ENCODE data around the gene KCNK17. TPM values are rescaled to one million over a fixed set of nuclear protein-coding genes. Genes with fewer than 3 reads are reported as not detected.
"Not testable (repeated sequence)": the region's sequence is repeated elsewhere in the genome, so short reads cannot be mapped to it uniquely, and the experiment has no call there.

Gene KCNK17
- total and polyA plus RNA-seq, 4 donors, result 0.20 to 0.66 (median 0.56) TPM

DNA sequence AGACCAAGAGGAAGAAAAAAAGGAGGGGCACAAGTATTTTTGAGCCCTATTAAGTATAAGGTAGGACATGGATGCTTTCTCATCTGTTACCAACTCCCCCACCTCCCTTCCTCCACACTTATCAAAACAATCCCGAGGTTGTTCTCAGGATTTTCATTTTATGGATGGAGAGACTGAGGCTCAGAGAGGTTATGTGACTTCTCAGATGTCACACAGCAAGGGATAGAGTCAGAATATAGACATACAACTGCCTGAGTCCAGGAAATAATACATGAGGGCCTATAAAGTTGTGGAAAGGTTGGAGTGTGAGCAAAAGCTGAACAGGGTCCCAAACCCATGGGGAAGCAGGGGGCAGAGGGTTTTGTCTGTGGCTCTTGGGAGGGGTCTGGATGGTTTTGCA lies 19.3 kb downstream of the KCNK17 start:
- Histone ChIP-seq H3K36me3 (ENCODE audit: control insufficient read depth, insufficient read depth, low read length) (no peaks in the 10 kb centered on the region), H3K4me1 (ENCODE audit: control insufficient read depth, insufficient read depth, low read length) (peaks cover 11% of the 10 kb centered on the region), H3K27ac (ENCODE audit: low read depth, low read length) (no peak overlapping the region), H3K4me3 (ENCODE audit: low read depth, low read length) (no peak overlapping the region), H3K27me3 (ENCODE audit: control insufficient read depth, insufficient read depth, low read length) (no peaks in the 10 kb centered on the region), H3K9me3 (ENCODE audit: control insufficient read depth, insufficient read depth, low read length) (no peaks in the 10 kb centered on the region)
- DNase-seq (ENCODE audit: low read depth in 4 of 6, low spot score in 6 of 6), result no peak
- no CpG with 5 or more reads among the region's 1 CpG for WGBS (ENCODE audit: insufficient coverage)

GRCh38 chr6:39294133-39294532 lies 20.1 kb downstream of the KCNK17 start:
- Histone ChIP-seq H3K4me3 (ENCODE audit: low read depth, low read length) (no peak overlapping the region), H3K36me3 (ENCODE audit: control insufficient read depth, insufficient read depth, low read length) (no peaks in the 10 kb centered on the region), H3K27ac (ENCODE audit: low read depth, low read length) (no peak overlapping the region), H3K9me3 (ENCODE audit: control insufficient read depth, insufficient read depth, low read length) (no peaks in the 10 kb centered on the region), H3K27me3 (ENCODE audit: control insufficient read depth, insufficient read depth, low read length) (no peaks in the 10 kb centered on the region), H3K4me1 (ENCODE audit: control insufficient read depth, insufficient read depth, low read length) (peaks cover 11% of the 10 kb centered on the region)
- DNase-seq (ENCODE audit: low read depth in 4 of 6, low spot score in 6 of 6), result no peak
- WGBS (ENCODE audit: insufficient coverage), result 81% methylated on average over 3 of the region's 5 CpGs

GRCh38 chr6:39292637-39293036 lies 21.6 kb downstream of the KCNK17 start:
- Histone ChIP-seq H3K9me3 (ENCODE audit: control insufficient read depth, insufficient read depth, low read length) (no peaks in the 10 kb centered on the region), H3K4me3 (ENCODE audit: low read depth, low read length) (no peak overlapping the region), H3K4me1 (ENCODE audit: control insufficient read depth, insufficient read depth, low read length) (peaks cover 8% of the 10 kb centered on the region), H3K27me3 (ENCODE audit: control insufficient read depth, insufficient read depth, low read length) (no peaks in the 10 kb centered on the region), H3K27ac (ENCODE audit: low read depth, low read length) (no peak overlapping the region), H3K36me3 (ENCODE audit: control insufficient read depth, insufficient read depth, low read length) (no peaks in the 10 kb centered on the region)
- WGBS (ENCODE audit: insufficient coverage), result 98% methylated on average over 3 of the region's 6 CpGs
- no peak for DNase-seq (ENCODE audit: low read depth in 4 of 6, low spot score in 6 of 6)

DNA sequence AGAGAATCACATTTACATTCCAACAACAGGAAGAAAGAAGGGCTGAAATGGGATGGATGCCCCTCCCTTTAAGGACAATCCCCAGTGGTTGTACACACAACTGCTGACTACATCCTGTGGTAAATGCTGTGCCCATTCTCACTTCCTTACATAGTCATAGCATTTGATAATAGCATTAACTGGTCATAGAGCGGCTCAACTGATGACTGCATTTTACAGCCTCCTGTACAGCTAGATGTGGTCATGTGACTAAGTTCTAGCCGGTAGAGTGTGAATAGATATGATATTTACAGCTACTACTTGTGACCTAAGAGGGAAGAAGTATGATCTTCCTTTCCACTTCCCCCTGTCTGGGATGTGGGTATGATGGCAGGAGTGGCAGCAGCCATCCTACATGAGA lies 24.7 kb downstream of the KCNK17 start:
- no peaks in the 10 kb centered on the region for H3K4me1 ChIP-seq (ENCODE audit: control insufficient read depth, insufficient read depth, low read length)
- WGBS (ENCODE audit: insufficient coverage), result no CpG with 5 or more reads among the region's 2 CpGs

DNA sequence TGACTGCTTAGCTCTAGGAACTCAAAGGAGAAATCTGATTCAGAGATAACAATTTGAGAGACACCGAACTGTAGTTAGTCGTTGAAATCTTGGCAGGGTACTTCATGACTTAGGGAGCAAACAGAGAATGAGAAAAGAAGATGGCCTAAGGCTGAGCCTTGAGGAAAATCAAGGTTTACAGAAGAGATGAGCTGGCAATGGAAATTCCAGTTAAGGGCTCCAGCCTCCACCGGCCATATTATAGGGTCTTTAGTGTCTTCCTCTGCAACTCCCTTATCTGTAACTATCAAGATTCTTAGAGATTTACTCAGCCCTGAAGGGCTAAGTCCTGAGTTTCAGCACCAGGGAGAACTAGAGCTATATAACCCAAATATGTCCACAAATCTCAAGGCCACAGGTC lies 26.6 kb downstream of the KCNK17 start:
- Histone ChIP-seq H3K4me1 (ENCODE audit: control insufficient read depth, insufficient read depth, low read length) (no peaks in the 10 kb centered on the region), H3K36me3 (ENCODE audit: control insufficient read depth, insufficient read depth, low read length) (no peaks in the 10 kb centered on the region), H3K27me3 (ENCODE audit: control insufficient read depth, insufficient read depth, low read length) (no peaks in the 10 kb centered on the region), H3K9me3 (ENCODE audit: control insufficient read depth, insufficient read depth, low read length) (no peaks in the 10 kb centered on the region), H3K4me3 (ENCODE audit: low read depth, low read length) (no peak overlapping the region), H3K27ac (ENCODE audit: low read depth, low read length) (no peak overlapping the region)
- WGBS (ENCODE audit: insufficient coverage), result 97% methylated on average over 2 of the region's 3 CpGs
- DNase-seq (ENCODE audit: low read depth in 4 of 6, low spot score in 6 of 6), result no peak

More for the DNA sequence above, 24.7 kb downstream of the KCNK17 start:
- Histone ChIP-seq H3K36me3 (ENCODE audit: control insufficient read depth, insufficient read depth, low read length) (no peaks in the 10 kb centered on the region), H3K27me3 (ENCODE audit: control insufficient read depth, insufficient read depth, low read length) (no peaks in the 10 kb centered on the region), H3K4me3 (ENCODE audit: low read depth, low read length) (no peak overlapping the region), H3K27ac (ENCODE audit: low read depth, low read length) (no peak overlapping the region), H3K9me3 (ENCODE audit: control insufficient read depth, insufficient read depth, low read length) (no peaks in the 10 kb centered on the region)
- DNase-seq (ENCODE audit: low read depth in 4 of 6, low spot score in 6 of 6), result no peak

DNA sequence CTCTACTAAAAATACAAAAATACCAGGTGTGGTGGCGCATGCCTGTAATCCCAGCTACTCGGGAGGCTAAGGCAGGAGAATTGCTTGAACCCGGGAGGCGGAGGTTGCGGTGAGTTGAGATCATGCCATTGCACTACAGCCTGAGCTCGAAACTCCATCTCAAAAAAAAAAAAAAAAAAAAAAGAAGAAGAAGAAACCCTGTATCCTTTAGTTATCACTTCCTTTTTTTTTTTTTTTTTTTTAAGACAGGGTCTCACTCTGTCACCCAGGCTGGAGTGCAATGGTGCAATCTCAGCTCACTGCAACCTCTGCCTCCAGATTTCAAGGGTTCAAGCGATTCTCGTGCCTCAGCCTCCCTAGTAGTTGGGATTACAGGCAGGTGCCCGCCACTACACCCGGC lies 27.6 kb downstream of the KCNK17 start:
- H3K36me3 ChIP-seq (ENCODE audit: control insufficient read depth, insufficient read depth, low read length); DNase-seq (ENCODE audit: low read depth in 4 of 6, low spot score in 6 of 6): not testable (repeated sequence)
- WGBS (ENCODE audit: insufficient coverage), result 76% methylated on average over 3 of the region's 10 CpGs

DNA sequence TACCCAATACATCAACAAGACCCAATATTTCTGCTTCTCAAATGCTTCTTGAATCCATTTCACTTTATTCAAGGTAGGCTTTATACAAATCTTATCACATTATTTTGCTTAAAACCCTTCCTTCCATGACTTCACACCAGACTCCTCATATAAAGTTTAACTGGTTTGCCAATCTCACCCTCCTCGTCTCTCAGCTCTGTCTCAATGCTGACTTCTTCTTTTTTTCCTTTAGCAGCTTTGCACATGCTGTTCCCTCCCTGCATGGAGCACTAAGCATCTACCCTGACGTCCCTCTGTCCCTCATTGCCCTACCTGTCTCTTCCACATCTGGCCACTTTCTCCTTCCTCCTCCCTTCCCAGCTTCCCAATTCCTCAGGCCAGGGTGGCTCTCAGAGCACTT lies 31.4 kb downstream of the KCNK17 start:
- 77% methylated on average over 2 of the region's 2 CpGs for WGBS (ENCODE audit: insufficient coverage)
- Histone ChIP-seq H3K9me3 (ENCODE audit: control insufficient read depth, insufficient read depth, low read length) (no peaks in the 10 kb centered on the region), H3K36me3 (ENCODE audit: control insufficient read depth, insufficient read depth, low read length) (no peaks in the 10 kb centered on the region), H3K4me3 (ENCODE audit: low read depth, low read length) (no peak overlapping the region), H3K4me1 (ENCODE audit: control insufficient read depth, insufficient read depth, low read length) (no peaks in the 10 kb centered on the region), H3K27ac (ENCODE audit: low read depth, low read length) (no peak overlapping the region), H3K27me3 (ENCODE audit: control insufficient read depth, insufficient read depth, low read length) (no peaks in the 10 kb centered on the region)
- no peak for DNase-seq (ENCODE audit: low read depth in 4 of 6, low spot score in 6 of 6)

More for the DNA sequence above, 27.6 kb downstream of the KCNK17 start:
- H3K4me3 ChIP-seq (ENCODE audit: low read depth, low read length); H3K9me3 ChIP-seq (ENCODE audit: control insufficient read depth, insufficient read depth, low read length); H3K27ac ChIP-seq (ENCODE audit: low read depth, low read length); H3K27me3 ChIP-seq (ENCODE audit: control insufficient read depth, insufficient read depth, low read length); H3K4me1 ChIP-seq (ENCODE audit: control insufficient read depth, insufficient read depth, low read length): not testable (repeated sequence)

GRCh38 chr6:39281312-39281980 lies 32.8 kb downstream of the KCNK17 start:
- no peak for DNase-seq (ENCODE audit: low read depth in 4 of 6, low spot score in 6 of 6)
- Histone ChIP-seq H3K9me3 (ENCODE audit: control insufficient read depth, insufficient read depth, low read length) (no peaks in the 10 kb centered on the region), H3K4me3 (ENCODE audit: low read depth, low read length) (no peak overlapping the region), H3K36me3 (ENCODE audit: control insufficient read depth, insufficient read depth, low read length) (no peaks in the 10 kb centered on the region), H3K27me3 (ENCODE audit: control insufficient read depth, insufficient read depth, low read length) (no peaks in the 10 kb centered on the region), H3K4me1 (ENCODE audit: control insufficient read depth, insufficient read depth, low read length) (no peaks in the 10 kb centered on the region), H3K27ac (ENCODE audit: low read depth, low read length) (no peak overlapping the region)
- 87% methylated on average over 9 of the region's 11 CpGs for WGBS (ENCODE audit: insufficient coverage)

DNA sequence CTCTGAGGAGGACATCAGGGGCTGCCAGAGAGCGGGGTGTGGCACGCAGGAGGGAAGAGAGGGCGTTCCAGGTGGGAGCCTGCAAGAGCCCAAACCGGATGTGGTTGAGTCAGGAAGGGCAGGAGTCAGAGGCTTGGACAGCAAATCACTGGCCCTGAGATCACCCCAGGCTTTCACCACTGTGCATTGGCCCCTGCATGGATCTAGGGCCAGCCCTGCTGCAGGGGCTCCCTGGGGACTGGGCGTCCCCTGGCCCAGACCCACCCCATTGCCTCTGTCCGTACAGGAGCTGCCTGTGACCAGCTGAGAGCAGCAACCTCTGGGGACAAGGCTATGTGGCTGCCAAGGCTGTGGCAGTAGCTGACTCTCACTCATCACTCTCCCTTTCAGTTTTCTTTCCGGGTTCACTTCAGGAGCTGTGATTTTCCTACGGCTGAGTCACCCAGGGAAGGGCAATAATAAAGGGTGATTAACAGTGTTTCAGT lies 33.9 kb downstream of the KCNK17 start:
- Histone ChIP-seq H3K4me3 (ENCODE audit: low read depth, low read length) (no peak overlapping the region), H3K27me3 (ENCODE audit: control insufficient read depth, insufficient read depth, low read length) (no peaks in the 10 kb centered on the region), H3K27ac (ENCODE audit: low read depth, low read length) (no peak overlapping the region), H3K4me1 (ENCODE audit: control insufficient read depth, insufficient read depth, low read length) (no peaks in the 10 kb centered on the region), H3K9me3 (ENCODE audit: control insufficient read depth, insufficient read depth, low read length) (no peaks in the 10 kb centered on the region), H3K36me3 (ENCODE audit: control insufficient read depth, insufficient read depth, low read length) (no peaks in the 10 kb centered on the region)
- 72% methylated on average over 6 of the region's 8 CpGs for WGBS (ENCODE audit: insufficient coverage)
- DNase-seq (ENCODE audit: low read depth in 4 of 6, low spot score in 6 of 6), result no peak

DNA sequence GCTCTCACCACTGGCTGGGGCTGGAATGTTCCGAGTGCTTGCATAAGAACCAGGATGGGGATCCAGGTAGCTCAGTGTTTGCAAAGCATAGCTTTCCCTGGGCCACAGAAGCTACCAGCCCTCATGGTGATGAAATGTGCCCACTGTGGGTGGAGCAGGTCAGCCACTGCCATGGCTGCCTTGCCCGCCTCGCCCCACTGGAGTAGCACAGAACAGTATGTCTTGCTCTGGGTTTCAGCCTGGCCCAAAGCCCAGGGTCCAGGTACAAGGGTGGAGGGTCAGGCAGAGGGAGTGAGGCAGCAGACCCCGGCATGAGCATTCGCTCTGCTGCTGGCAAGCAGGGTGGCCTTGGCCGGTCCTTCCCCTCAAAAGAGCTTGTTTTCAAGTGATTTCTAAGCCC lies 34.7 kb downstream of the KCNK17 start:
- DNase-seq (ENCODE audit: low read depth in 4 of 6, low spot score in 6 of 6), result no peak
- Histone ChIP-seq H3K4me3 (ENCODE audit: low read depth, low read length) (no peak overlapping the region), H3K9me3 (ENCODE audit: control insufficient read depth, insufficient read depth, low read length) (no peaks in the 10 kb centered on the region), H3K27ac (ENCODE audit: low read depth, low read length) (no peak overlapping the region), H3K4me1 (ENCODE audit: control insufficient read depth, insufficient read depth, low read length) (no peaks in the 10 kb centered on the region), H3K36me3 (ENCODE audit: control insufficient read depth, insufficient read depth, low read length) (no peaks in the 10 kb centered on the region), H3K27me3 (ENCODE audit: control insufficient read depth, insufficient read depth, low read length) (no peaks in the 10 kb centered on the region)
- WGBS (ENCODE audit: insufficient coverage), result 88% methylated on average over 6 of the region's 6 CpGs

Data from spinal cord (tissue), 10 donors.